ENCODE results near the gene BCL2.

The BCL2 gene

GRCh38 chr18:63271148-63271547, 48.4 kb downstream of the BCL2 start:
- no peak overlapping the region for H3K27ac ChIP-seq
- TF ChIP-seq ZFX (IDR thresholded peaks at IDR 0.05; ENCODE audit: borderline replicate concordance) (no peak), CTCF (IDR thresholded peaks at IDR 0.05) (no peak)

GRCh38 chr18:63267975-63268721, 51.4 kb downstream of the BCL2 start:
- TF ChIP-seq CTCF (IDR thresholded peaks at IDR 0.05) (no peak), ZFX (IDR thresholded peaks at IDR 0.05; ENCODE audit: borderline replicate concordance) (no peak)

GRCh38 chr18:63266888-63267790, 52.4 kb downstream of the BCL2 start:
- TF ChIP-seq ZFX (IDR thresholded peaks at IDR 0.05; ENCODE audit: borderline replicate concordance), result no peak
- no peak for TF ChIP-seq CTCF (IDR thresholded peaks at IDR 0.05)
- no peak overlapping the region for H3K27ac ChIP-seq

More at GRCh38 chr18:63267975-63268721, 51.4 kb downstream of the BCL2 start:
- no peak overlapping the region for H3K27ac ChIP-seq

- H3K27ac ChIP-seq, result no peak overlapping the region
- TF ChIP-seq ZFX (IDR thresholded peaks at IDR 0.05; ENCODE audit: borderline replicate concordance) (no peak), CTCF (IDR thresholded peaks at IDR 0.05) (no peak)
Observed at GRCh38 chr18:63265326-63265725, 54.2 kb downstream of the BCL2 start.

- no peak overlapping the region for H3K27ac ChIP-seq
- TF ChIP-seq CTCF (IDR thresholded peaks at IDR 0.05) (no peak), ZFX (IDR thresholded peaks at IDR 0.05; ENCODE audit: borderline replicate concordance) (no peak)
Observed at GRCh38 chr18:63264871-63265270, 54.7 kb downstream of the BCL2 start.

- TF ChIP-seq ZFX (IDR thresholded peaks at IDR 0.05; ENCODE audit: borderline replicate concordance) (no peak), CTCF (IDR thresholded peaks at IDR 0.05) (no peak)
- H3K27ac ChIP-seq, result no peak overlapping the region
Observed at GRCh38 chr18:63263444-63263843, 56.1 kb downstream of the BCL2 start.
